Measurements from ENCODE around the gene CLASRP. TPM values are rescaled to one million over a fixed set of nuclear protein-coding genes. Genes with fewer than 3 reads are reported as not detected.
A peak's percentile ranks its signal among the peaks of the same experiment; 100 is the strongest.
"Not testable (repeated sequence)": the region's sequence is repeated elsewhere in the genome, so short reads cannot be mapped to it uniquely, and the experiment has no call there.

Gene CLASRP
- total and polyA plus RNA-seq, 5 donors from 2014 or later, result 3.9 to 189 (median 4.8) TPM

- H3K9me3 ChIP-seq (ENCODE audit: control insufficient read depth in 2 of 2, low read length in 2 of 2), result no peaks in the 10 kb centered on the region
- Mint-ChIP-seq H3K36me3 (no peaks in the 10 kb centered on the region), H3K4me1 (peaks cover 0 to 58% (median 29%) of the 10 kb centered on the region in 4 donors), H3K27me3 (no peaks in the 10 kb centered on the region), H3K4me3 (peak overlapping the region in 1 of 4 donors; percentile 61), H3K9me3 (no peaks in the 10 kb centered on the region), H3K27ac (peak overlapping the region; percentile 59 to 68 (median 60))
- H3K27me3 ChIP-seq (ENCODE audit: control insufficient read depth, insufficient read depth, low read length), result no peaks in the 10 kb centered on the region
- ATAC-seq (ENCODE audit: low read depth in 2 of 2), result no peak
- H3K4me3 ChIP-seq (ENCODE audit: low read depth, low read length), result no peak overlapping the region
- H3K4me1 ChIP-seq (ENCODE audit: control insufficient read depth, insufficient read depth, low read length, poor library complexity, severe bottlenecking), result peaks cover 22% of the 10 kb centered on the region
- H3K36me3 ChIP-seq (ENCODE audit: control insufficient read depth, insufficient read depth, low read length), result no peaks in the 10 kb centered on the region
- no peak overlapping the region for H3K27ac ChIP-seq (ENCODE audit: insufficient read depth, low read length, poor library complexity, severe bottlenecking)
- DNase-seq, result no peak
Observed at GRCh38 chr19:45115809-45116615, 77.2 kb downstream of the CLASRP start.

DNA sequence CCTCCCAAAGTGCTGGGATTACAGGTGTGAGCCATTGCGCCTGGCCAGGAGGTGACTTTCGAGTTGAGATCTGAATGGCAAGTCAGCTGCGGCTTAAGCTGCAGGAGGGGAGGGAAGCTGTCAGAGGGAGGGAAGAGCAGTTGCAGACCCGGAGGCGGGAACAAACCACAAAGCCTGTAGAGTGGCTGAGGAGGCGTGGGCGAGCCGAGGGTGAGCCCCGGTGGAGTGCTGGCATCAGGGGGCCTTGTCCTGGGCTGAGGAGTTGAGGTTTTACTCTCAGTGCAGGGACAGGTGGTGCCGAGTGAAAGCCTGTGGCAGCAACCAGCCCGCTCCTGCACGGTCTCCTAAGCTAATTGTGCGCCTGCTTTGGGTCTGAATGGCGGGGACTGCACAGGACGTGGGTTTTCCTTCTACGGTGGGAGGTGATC lies 78.3 kb downstream of the CLASRP start:
- no peaks in the 10 kb centered on the region for H3K36me3 Mint-ChIP-seq
- H3K27me3 Mint-ChIP-seq, result no peaks in the 10 kb centered on the region
- no peaks in the 10 kb centered on the region for H3K27me3 ChIP-seq (ENCODE audit: control insufficient read depth, insufficient read depth, low read length)
- no peaks in the 10 kb centered on the region for H3K36me3 ChIP-seq (ENCODE audit: control insufficient read depth, insufficient read depth, low read length)
- H3K4me3 ChIP-seq (ENCODE audit: low read depth, low read length), result no peak overlapping the region
- H3K4me1 ChIP-seq (ENCODE audit: control insufficient read depth, insufficient read depth, low read length, poor library complexity, severe bottlenecking), result peaks cover 22% of the 10 kb centered on the region
- peaks cover 0 to 62% (median 25%) of the 10 kb centered on the region in 4 donors for H3K4me1 Mint-ChIP-seq
- DNase-seq (peak in 2 of 3 donors; percentile 14 to 47), ATAC-seq (ENCODE audit: low read depth in 2 of 2) (peak; percentile 37 to 41)
- H3K4me3 Mint-ChIP-seq, result peak overlapping the region; percentile 32 to 72 (median 60)
- H3K27ac ChIP-seq (ENCODE audit: insufficient read depth, low read length, poor library complexity, severe bottlenecking), result no peak overlapping the region
- no peaks in the 10 kb centered on the region for H3K9me3 ChIP-seq (ENCODE audit: control insufficient read depth in 2 of 2, low read length in 2 of 2)
- peak overlapping the region in 2 of 3 donors; percentile 68 to 83 for H3K27ac Mint-ChIP-seq
- H3K9me3 Mint-ChIP-seq, result no peaks in the 10 kb centered on the region

DNA sequence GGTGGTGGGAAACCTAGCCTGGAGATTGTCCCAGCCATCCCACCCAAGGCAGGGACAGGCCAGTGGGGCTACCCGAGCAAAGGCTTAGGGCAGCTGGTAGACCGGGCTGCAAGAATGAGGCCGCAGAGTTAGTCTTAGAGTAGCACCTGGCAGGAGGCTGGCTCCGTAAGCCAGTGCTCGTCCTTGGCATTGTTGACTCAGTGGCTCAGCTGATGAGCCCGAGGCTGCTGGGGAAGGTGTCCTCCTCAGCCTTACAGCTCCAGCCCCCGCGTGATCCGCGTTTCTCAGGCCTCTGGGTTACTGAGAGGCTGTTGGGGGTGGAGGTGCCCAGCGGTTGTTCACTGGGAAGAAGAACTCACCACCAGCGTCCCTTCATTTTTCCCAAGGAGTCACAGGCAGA lies 78.8 kb downstream of the CLASRP start:
- Histone ChIP-seq H3K4me1 (ENCODE audit: control insufficient read depth, insufficient read depth, low read length, poor library complexity, severe bottlenecking) (peaks cover 22% of the 10 kb centered on the region), H3K9me3 (ENCODE audit: control insufficient read depth in 2 of 2, low read length in 2 of 2) (no peaks in the 10 kb centered on the region), H3K4me3 (ENCODE audit: low read depth, low read length) (no peak overlapping the region), H3K36me3 (ENCODE audit: control insufficient read depth, insufficient read depth, low read length) (no peaks in the 10 kb centered on the region), H3K27ac (ENCODE audit: insufficient read depth, low read length, poor library complexity, severe bottlenecking) (no peak overlapping the region), H3K27me3 (ENCODE audit: control insufficient read depth, insufficient read depth, low read length) (no peaks in the 10 kb centered on the region)
- no peaks in the 10 kb centered on the region for H3K36me3 Mint-ChIP-seq
- H3K27ac Mint-ChIP-seq, result peak overlapping the region in 1 of 3 donors; percentile 83
- DNase-seq (no peak), ATAC-seq (ENCODE audit: low read depth in 2 of 2) (peak in 1 of 2 donors; percentile 17)
- peaks cover 0 to 65% (median 25%) of the 10 kb centered on the region in 4 donors for H3K4me1 Mint-ChIP-seq
- peak overlapping the region in 1 of 4 donors; percentile 61 for H3K4me3 Mint-ChIP-seq
- H3K9me3 Mint-ChIP-seq, result no peaks in the 10 kb centered on the region
- no peaks in the 10 kb centered on the region for H3K27me3 Mint-ChIP-seq

GRCh38 chr19:45118106-45118505 lies 79.3 kb downstream of the CLASRP start:
- no peaks in the 10 kb centered on the region for H3K36me3 Mint-ChIP-seq
- DNase-seq, result no peak
- H3K4me3 Mint-ChIP-seq, result peak overlapping the region in 1 of 4 donors; percentile 61
- Histone ChIP-seq H3K36me3 (ENCODE audit: control insufficient read depth, insufficient read depth, low read length) (no peaks in the 10 kb centered on the region), H3K4me3 (ENCODE audit: low read depth, low read length) (no peak overlapping the region), H3K27me3 (ENCODE audit: control insufficient read depth, insufficient read depth, low read length) (no peaks in the 10 kb centered on the region), H3K27ac (ENCODE audit: insufficient read depth, low read length, poor library complexity, severe bottlenecking) (no peak overlapping the region), H3K9me3 (ENCODE audit: control insufficient read depth in 2 of 2, low read length in 2 of 2) (no peaks in the 10 kb centered on the region), H3K4me1 (ENCODE audit: control insufficient read depth, insufficient read depth, low read length, poor library complexity, severe bottlenecking) (peaks cover 22% of the 10 kb centered on the region)
- no peaks in the 10 kb centered on the region for H3K9me3 Mint-ChIP-seq
- H3K4me1 Mint-ChIP-seq, result peaks cover 0 to 66% (median 25%) of the 10 kb centered on the region in 4 donors
- H3K27ac Mint-ChIP-seq, result peak overlapping the region in 1 of 3 donors; percentile 69
- no peaks in the 10 kb centered on the region for H3K27me3 Mint-ChIP-seq
- ATAC-seq (ENCODE audit: low read depth in 2 of 2), result no peak

DNA sequence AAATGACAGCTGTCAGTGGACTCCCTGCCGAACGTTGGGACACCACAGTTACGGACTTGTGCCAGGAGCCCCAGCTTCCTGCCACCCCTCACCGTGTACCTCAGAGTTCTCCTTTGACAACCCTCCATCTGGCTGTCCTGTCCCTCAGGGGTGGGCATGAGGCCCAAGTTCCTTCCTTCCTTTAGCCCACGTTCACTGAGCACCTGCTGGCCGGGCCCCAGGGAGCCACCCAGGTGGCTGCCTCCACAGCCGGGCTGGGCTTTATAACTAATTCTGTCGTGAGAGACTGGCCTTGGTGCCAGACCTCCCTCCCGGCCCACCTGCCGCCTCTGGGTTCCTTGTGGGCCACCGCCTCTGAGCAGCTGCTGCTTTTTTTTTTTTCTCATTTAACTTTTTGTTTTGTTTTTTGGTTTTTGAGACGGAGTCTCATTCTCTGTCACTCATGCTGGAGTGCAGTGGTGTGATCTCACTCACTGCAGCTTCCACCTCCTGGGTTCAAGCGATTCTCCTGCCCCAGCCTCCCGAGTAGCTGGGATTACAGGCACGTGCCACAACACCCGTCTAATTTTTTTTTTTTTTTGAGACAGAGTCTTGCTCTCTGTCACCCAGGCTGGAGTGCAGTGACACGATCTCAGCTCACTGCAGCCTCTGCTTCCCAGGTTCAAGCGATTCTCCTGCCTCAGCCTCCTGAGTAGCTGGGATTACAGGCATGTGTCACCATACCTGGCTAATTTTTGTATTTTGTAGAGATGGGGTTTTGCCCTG lies 79.9 kb downstream of the CLASRP start:
- Mint-ChIP-seq H3K4me1 (peaks cover 0 to 66% (median 27%) of the 10 kb centered on the region in 4 donors), H3K4me3 (peak overlapping the region in 3 of 4 donors; percentile 11 to 24 (median 16)), H3K27ac (peak overlapping the region in 2 of 3 donors; percentile 62 to 69)
- peak in 1 of 2 donors; percentile 15 for ATAC-seq (ENCODE audit: low read depth in 2 of 2)
- H3K9me3 ChIP-seq (ENCODE audit: control insufficient read depth in 2 of 2, low read length in 2 of 2); H3K9me3 Mint-ChIP-seq; H3K4me3 ChIP-seq (ENCODE audit: low read depth, low read length); DNase-seq; H3K27me3 ChIP-seq (ENCODE audit: control insufficient read depth, insufficient read depth, low read length); H3K36me3 Mint-ChIP-seq; H3K27ac ChIP-seq (ENCODE audit: insufficient read depth, low read length, poor library complexity, severe bottlenecking); H3K27me3 Mint-ChIP-seq; H3K36me3 ChIP-seq (ENCODE audit: control insufficient read depth, insufficient read depth, low read length): not testable (repeated sequence)
- H3K4me1 ChIP-seq (ENCODE audit: control insufficient read depth, insufficient read depth, low read length, poor library complexity, severe bottlenecking), result peaks cover 18% of the 10 kb centered on the region

GRCh38 chr19:45119582-45119981 lies 80.7 kb downstream of the CLASRP start:
- no peak for ATAC-seq (ENCODE audit: low read depth in 2 of 2)
- H3K4me1 Mint-ChIP-seq, result peaks cover 0 to 68% (median 28%) of the 10 kb centered on the region in 4 donors
- Histone ChIP-seq H3K27me3 (ENCODE audit: control insufficient read depth, insufficient read depth, low read length) (no peaks in the 10 kb centered on the region), H3K4me1 (ENCODE audit: control insufficient read depth, insufficient read depth, low read length, poor library complexity, severe bottlenecking) (peaks cover 18% of the 10 kb centered on the region), H3K4me3 (ENCODE audit: low read depth, low read length) (no peak overlapping the region), H3K27ac (ENCODE audit: insufficient read depth, low read length, poor library complexity, severe bottlenecking) (no peak overlapping the region), H3K9me3 (ENCODE audit: control insufficient read depth in 2 of 2, low read length in 2 of 2) (no peaks in the 10 kb centered on the region), H3K36me3 (ENCODE audit: control insufficient read depth, insufficient read depth, low read length) (no peaks in the 10 kb centered on the region)
- H3K9me3 Mint-ChIP-seq, result no peaks in the 10 kb centered on the region
- H3K27me3 Mint-ChIP-seq, result no peaks in the 10 kb centered on the region
- H3K36me3 Mint-ChIP-seq, result no peaks in the 10 kb centered on the region
- no peak for DNase-seq
- H3K4me3 Mint-ChIP-seq, result no peak overlapping the region
- peak overlapping the region in 1 of 3 donors; percentile 62 for H3K27ac Mint-ChIP-seq

Data from CD4-positive, CD25-positive, alpha-beta regulatory T cell (primary cell).